DMS53 treated with DMSO at 0.1 percent for 48 hours (cell line): ENCODE results near the gene DNAJC17.

Experiments
- DNase-seq: peaks from one replicate; lab custom pipeline; 2025; ENCODE audit not compliant: unreplicated experiment; lab: John Stamatoyannopoulos, UW

Gene DNAJC17

DNA sequence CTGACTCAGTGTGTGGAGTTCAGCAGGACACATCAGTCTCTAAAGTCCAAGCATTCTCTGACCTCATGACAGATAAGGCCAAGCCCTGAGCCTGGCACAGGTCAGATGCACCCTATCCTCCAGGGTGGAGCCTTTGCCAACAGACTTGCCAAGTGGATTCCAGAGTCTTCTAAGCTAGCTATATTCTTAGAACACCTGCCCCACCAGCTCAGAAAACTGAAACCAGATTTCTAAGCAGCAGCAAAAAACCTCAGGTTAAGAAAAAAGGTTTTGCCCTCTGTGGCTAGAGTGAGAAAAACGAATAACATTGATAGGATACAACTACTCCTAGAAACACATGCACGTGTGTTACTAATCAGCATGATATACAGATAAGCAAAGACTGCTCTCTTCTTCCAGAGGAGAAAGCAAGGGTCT lies 63.8 kb downstream of the DNAJC17 start:
- DNase-seq, result no peak

DNA sequence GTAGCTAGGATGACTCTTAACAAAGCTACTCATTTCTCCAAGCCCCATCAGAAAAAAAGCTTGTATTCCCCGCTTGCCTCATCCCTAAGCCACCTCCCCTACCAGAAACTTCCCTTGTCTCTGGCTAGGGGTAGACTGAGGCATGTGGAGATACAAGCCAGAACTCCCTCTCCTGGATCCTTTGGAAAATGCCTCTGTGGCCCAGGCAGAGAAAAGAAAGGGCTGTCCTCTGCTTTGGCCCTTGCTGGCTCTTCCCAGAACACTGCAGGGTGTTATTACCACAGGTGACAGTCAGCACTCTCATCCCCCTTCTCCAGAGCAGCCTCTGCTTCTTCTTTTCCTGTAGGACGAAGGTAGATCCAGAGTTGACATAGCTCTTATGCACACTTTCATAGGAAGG lies 67.4 kb downstream of the DNAJC17 start:
- DNase-seq, result no peak

DNA sequence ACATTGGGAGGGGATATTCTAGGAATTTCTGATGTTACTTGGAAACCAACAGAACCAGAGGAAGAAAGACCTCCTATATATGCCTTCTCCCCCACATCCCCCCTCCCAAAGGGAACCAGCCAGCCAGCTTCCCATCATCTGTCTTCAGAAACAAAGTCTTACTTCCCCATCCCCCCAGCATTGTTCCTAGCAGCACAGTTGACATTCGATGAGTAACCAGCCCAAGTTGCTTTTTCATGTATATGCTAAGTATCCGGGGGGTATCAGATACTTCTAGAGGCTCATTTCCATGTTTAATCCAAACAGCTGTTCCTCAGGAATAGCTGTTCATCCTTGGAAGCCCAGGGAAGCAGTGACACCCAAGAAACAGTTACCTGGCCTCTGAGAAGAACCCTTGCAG lies 68.2 kb downstream of the DNAJC17 start:
- no peak for DNase-seq

DNA sequence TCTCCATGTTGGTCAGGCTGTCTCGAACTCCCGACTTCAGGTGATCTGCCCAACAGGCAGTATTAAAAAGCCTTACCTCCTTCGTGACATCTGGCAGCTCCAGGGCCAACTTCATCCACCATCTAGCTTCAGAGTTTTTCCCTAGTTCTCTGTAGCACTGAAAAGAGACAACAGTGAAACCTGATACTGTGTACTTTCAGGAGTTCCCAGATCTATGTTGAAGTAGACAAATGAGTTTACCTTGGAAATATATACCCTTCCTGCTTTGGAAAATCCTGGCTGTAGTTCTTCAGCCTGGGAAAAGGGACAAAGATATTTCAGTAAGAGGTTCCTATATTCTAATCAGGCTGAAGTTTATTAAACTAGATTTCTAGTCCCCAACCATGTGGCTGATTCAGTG lies 70.2 kb downstream of the DNAJC17 start:
- peak; percentile 50 for DNase-seq

DNA sequence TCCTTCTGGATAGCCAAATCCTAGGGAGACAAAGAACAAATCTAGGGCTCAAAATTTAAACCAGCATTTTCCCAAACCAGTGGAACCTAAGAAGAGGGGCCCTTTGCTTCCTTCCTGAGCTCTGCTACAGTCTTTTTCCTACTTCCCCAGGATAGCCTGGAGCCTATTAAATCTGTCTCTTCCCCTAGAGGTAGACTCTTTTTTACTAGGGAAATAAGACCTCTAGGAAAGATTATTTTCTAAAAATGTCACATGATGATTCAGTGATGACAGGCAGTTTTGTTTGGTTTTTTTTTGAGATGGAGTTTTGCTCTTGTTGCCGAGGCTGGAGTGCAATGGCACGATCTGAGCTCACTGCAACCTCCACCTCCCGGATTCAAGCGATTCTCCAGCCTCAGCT lies 70.7 kb downstream of the DNAJC17 start:
- DNase-seq, result no peak

DNA sequence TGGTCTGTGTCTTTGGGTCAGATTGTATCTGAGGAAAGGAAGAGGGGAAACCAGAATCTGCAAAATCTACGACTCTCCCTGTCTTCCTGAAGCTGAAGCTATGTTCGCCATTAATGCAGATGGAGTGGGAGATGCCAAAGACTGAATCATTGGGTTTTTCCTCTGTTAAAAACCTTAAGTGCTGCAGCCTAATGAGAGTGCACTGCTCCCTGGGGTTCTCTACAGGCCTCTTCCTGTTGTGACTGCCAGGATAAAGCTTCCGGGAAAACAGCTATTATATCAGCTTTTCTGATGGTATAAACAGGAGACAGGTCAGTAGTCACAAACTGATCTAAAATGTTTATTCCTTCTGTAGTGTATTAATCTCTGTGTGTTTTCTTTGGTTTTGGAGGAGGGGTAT lies 76.2 kb downstream of the DNAJC17 start:
- no peak for DNase-seq

DNA sequence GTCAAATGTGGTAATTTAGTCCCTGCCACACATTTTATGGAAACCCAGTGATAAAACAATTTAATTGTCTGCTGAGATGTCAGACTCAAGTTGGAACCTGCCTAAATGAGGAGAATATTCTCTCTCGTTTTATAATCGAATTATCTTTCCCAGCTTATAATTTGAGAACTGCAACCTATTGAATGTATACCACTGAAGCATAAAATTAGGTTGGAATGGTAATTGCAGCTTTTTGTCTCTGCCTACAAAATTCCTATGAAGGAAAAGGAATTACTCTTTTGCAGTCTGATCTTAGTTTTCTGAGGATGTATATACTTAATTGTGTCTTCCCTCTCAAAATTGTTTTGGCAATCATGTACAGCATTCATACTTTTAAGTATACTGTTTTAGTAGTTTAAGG lies 83.4 kb downstream of the DNAJC17 start:
- DNase-seq, result no peak

DNA sequence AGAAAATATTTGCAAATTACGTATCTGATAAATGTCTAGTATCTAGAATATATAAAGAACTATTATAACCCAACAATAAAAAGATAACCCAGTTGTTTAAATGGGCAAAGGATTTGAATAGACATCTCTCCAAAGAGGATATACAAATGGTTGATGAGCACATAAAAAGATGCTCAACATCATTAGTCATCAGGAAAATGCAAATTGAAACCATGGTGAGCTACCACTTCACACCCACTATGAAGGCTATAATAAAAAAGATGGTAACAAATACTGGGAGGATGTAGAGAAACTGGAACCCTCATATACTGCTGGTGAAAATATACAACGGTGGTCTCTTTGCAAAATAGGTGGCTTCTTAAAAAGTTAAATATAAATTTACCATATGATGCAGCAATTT lies 84.3 kb downstream of the DNAJC17 start:
- no peak for DNase-seq

DNA sequence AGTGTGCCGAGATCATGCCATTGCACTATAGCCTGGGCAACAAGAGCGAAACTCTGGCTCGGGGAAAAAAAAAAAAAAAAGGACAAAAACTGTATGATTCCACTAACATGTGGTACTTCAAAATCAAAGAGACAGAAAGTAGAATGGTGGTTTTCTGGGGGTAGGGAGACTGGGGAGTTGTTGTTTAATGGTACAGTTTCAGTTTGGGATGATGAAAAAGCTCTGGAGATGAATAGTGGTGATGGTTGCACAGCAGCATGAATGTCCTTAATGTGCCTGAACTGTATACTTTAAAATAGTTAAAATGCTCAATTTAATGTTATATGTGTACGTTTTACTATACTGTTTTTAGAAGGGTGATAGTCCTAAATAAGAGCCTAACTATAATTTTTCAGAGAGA lies 84.9 kb downstream of the DNAJC17 start:
- DNase-seq, result no peak

DNA sequence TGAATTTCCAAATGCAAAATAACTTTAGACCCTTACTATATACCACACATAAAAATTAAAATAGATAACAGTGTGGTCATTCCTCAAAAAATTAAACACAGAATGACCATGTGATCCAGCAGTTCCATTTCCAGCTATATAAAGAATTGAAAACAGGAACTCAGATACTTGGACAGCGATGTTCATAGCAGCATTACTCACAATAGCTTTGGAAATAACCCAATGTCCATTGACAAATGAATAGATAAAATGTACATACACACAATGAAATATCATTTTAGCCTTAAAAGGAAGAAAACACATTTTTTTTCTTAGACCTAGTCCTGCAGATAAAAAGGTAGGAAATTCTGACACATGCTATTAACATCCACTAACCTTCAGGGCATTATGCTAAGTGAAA lies 85.6 kb downstream of the DNAJC17 start:
- no peak for DNase-seq

DNA sequence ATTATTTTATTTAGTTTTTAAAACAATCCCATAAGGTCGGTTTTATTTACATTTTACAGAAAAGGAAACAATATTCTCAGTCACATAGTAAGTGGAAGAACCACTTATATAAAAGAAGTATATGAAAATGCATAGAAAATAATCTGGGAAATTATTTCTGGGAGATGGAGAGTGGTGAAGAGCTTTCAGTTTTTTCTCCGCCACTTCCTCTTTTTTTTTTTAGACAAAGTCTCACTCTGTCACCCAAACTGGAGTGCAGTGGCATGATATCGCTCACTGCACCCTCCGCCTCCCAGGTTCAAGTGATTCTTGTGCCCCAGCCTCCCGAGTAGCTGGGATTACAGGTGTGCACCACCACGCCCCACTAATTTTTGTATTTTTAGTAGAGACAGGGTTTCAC lies 91.1 kb downstream of the DNAJC17 start:
- DNase-seq, result no peak
